T-helper 9 cell (primary cell): ENCODE measurements around the gene UBA6.
"Not testable (repeated sequence)": the region's sequence is repeated elsewhere in the genome, so short reads cannot be mapped to it uniquely, and the experiment has no call there.

Experiments
- DNase-seq: peaks from one replicate; pipeline ENCODE4 v3.0.0-alpha.2; 2020

Gene UBA6

DNA sequence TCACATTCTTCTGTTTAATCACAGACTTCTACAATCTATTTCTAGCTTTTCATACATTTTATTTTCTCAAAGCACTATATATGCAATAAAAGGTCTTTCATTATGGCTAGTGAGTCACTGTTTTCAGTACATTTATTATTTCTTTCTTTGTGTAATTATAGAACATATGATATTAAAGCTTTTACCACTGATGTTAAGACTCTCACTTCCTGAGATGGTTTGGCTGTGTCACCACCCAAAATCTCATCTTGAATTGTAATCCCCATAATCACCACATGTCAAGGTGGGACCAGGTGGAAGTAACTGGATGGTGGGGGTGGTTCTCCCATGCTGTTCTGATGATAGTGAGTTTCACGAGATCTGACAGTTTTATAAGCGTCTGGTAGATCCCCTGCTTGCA, 41.9 kb downstream of the UBA6 start:
- DNase-seq, result no peak

DNA sequence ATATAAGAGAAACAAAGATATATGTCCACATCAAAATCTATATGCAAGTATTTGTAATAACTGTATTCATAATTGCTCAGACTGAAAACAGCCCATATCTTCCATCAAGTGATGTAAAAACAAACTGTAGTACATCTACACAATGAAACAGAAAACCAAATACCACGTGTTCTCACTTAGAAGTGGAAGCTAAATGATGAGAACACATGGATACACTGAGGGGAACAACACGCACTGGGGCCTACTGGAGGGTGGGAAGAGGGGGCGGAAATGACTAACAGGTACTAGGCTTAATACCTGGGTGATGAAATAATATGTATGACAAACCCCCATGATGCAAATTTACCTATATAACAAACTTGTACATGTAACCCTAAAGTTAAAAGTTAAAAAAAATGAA, 42.7 kb downstream of the UBA6 start:
- DNase-seq, result no peak

DNA sequence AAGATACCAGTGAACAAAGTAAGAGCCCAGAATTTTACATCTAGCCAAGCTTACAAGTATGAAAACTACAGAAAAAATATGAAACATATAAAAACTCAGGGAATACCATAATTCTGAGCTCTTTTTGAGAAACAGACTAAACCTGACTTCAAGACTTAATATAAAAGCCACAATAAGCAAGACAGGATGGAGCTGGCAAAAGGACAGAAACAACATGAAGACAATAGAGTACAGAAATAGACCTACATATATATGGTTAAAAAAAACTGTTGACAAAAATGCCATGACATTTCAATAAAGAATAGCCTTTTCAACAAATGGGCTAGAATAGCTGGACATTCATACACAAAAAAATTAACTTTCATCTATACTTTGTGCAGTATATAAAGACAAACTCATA, 49.4 kb downstream of the UBA6 start:
- no peak for DNase-seq

DNA sequence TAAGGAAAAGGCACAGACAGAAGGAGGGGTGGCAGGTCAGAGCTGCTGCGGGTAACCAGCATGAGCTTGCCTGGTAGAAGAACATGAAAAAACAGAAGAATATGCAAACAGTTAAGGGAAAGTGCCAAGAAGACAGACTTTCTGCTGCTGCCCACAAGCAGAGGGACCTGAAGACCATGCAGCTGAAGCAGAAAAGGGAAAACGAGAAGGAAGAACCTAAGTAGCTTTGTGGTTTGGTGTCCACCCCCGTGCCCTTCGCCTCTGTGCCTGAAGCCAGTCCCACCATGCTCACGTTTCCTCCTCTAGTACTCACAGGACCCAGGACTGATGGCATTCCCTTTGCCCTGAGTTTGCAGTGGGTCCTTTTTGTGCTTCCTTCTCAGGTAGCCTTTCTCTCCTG, 62.8 kb downstream of the UBA6 start:
- no peak for DNase-seq

DNA sequence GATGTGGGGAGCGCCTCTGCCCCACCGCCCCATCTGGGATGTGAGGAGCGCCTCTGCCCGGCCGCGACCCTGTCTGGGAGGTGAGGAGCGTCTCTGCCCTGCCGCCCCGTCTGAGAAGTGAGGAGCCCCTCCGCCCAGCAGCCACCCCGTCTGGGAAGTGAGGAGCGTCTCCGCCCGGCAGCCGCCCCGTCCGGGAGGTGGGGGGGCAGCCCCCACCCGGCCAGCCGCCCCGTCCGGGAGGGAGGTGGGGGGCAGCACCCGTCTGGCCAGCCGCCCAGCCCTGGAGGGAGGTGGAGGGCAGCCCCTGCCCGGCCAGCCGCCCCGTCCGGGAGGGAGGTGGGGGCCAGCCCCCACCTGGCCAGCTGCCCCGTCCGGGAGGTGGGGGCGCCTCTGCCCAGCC, 64.0 kb downstream of the UBA6 start:
- DNase-seq, result not testable (repeated sequence)

DNA sequence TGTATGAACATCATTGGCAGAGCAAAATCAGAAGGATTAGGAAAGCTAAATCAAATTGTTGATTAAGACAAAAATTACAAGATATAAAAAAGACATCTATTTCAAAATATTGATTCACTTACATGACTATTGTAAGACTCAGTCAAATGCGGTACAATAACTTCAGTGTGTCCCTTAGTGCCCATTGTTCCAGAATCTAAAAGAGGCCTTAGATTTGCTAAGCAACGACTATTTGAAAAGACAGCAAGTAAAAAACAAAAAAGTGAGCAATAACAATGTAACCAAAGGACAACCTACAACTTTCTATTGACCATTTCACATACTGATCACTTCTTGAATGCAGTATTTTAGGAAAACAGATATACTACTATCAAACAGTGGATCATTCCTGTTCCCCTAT, 65.6 kb downstream of the UBA6 start:
- DNase-seq, result no peak

DNA sequence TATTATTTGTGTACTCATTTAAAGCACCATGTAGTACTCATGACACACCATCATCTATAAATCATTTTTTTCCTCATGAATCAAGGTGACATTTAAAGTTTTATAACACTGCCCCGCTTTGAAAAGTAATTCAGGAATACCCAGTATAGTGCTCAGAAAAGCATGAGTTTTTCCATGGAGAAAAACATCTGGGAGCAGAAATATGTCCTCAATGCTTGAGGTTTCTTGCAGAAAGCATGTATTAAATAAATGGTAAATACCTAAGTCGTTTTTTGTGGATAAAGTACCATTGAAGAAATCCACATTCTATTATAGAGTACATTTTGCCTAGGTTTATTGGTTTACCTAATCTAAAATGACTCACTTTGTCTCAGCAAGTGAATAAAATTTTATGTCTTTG, 66.2 kb downstream of the UBA6 start:
- DNase-seq, result no peak

DNA sequence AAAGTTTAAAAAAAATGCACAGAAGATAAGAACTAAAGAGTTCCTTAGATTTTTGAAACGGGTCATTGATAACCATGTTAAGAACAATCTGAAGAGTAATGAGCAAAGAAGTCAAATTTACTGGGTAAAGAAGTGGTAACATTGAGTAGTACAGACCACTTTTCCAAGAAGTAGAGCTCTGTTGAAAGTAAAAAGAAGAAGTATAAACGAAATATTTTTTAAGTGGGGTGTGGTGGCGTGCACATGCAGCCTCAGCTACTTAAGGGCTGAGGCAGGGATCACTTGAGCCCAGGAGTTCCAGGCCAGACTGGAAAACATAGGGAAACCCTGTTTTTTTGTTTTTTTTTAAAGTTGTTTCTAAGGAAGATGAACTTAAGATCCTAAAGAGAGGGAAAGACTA, 68.5 kb downstream of the UBA6 start:
- DNase-seq, result no peak

DNA sequence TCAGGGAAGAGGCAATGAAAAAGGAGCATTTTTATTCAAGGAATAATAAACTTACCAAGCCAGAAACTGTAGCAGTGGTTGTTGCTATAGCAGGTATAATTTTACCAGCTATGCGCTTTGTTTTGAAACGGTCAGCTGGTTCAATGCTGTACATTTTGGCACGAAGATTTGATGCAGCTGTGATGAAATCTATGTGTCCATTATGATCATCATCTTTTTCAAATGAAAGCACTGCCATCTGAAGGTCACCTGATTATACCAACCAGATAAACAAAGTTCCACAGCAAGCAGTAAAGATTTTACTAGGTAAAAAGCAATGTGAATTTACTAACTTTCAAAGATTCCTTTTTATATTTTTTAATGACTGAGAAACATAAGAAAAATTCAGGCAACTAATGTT, 76.0 kb downstream of the UBA6 start:
- DNase-seq, result no peak

DNA sequence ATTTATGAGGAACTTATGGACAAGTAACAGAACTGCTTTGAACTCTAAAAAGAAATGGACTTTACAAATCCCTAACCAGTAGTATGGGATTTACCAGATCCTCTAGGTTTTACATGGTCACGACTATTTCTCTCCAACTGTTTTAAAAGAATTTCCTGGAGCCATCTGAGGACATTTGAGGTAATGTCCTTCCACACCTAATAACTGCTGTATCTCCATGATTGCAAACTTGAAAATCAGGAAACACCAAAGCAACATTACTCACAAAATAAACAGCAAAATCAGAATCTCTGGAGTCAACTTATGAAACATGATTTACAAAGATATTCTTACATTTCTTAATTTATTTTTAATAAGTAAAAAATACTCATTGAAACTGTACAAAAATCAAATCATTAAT, 84.5 kb downstream of the UBA6 start:
- DNase-seq, result no peak

DNA sequence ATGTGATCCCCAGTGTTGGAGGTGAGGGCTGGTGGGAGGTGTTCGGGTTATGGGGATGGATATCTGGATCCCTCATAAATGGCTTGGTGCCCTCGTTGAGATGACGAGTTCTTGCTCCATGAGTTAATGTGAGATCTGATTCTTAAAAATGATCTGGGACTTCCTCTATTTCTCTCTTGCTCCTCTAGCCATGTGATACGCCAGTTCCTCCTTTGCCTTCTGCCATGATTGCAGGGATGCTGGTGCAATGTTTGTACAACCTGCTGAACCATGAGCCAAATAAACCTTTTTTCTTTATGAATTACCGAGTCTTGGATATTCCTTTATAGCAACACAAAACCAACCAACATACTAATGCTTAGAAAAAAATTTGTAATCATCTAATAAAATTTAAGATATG, 85.8 kb downstream of the UBA6 start:
- no peak for DNase-seq

DNA sequence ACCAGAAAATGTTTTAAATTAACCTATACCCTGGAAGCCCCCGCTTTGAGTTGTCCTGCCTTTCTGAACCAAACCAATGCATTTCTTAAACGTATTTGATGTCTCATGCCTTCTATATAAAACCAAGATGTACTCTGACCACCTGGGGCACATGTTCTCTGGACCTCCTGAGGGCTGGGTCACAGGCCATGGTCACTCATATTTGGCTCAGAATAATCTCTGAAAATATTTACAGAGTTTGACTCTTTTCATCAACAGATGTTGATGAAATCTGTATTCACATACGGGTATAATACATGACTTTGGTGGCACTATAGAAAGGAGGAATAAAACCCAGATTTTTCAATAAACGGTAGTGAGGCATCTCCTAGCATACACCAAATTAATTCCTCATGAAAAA, 86.8 kb downstream of the UBA6 start:
- no peak for DNase-seq

DNA sequence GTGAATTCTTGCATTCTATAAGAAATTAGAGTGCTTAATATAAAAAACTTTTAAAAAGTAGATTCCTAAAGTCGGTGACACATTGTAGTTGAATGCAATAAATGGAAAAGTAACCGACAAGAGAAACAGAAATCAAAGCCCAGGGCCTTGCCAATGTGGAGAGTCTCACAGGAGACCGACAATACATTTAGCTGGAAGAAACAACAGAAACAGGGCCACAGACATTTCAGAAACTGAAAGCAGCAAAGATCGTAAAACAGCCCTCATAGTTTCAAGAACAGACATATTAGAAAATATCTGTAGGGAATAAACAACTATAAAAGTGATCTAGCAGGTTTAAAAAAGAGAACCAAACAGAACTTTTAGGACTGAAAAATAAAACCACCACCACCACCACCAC, 92.9 kb downstream of the UBA6 start:
- no peak for DNase-seq

DNA sequence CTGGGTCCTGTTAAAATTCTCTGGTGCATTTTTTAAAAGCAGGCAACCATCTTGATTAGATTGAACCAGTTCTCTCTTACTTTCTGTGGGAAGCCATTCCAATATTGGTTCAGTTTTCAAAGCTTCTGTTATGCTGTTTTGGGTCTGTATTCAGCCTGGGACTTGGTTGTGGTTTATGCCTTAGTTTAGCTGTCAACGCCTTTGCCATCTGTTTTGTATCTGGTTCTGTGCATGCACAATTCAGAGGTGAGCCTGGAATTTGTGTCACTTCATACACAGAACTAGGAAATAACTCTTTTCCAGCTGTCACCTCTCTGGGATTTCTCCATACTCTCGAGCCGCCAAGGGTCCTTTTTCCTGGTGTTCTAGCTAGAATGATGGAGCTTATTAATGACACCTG, 96.2 kb downstream of the UBA6 start:
- no peak for DNase-seq

DNA sequence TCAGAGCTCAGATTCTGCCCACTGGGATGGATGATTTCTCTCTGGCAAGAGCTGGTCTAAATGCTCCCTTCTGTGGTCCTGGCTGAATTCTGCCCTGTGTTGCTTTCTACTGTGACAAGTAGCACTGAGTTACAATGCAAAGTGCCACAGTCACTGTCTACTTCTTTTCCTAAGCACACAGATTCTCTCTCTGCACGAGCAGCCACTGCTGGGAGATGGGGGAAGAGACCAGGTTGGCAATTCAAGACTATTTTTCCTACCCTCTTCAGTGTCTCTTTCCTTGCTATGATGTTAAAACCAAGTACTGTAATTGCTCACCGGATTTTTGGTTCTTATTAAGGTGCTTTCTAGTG, 97.0 kb downstream of the UBA6 start:
- DNase-seq, result no peak

DNA sequence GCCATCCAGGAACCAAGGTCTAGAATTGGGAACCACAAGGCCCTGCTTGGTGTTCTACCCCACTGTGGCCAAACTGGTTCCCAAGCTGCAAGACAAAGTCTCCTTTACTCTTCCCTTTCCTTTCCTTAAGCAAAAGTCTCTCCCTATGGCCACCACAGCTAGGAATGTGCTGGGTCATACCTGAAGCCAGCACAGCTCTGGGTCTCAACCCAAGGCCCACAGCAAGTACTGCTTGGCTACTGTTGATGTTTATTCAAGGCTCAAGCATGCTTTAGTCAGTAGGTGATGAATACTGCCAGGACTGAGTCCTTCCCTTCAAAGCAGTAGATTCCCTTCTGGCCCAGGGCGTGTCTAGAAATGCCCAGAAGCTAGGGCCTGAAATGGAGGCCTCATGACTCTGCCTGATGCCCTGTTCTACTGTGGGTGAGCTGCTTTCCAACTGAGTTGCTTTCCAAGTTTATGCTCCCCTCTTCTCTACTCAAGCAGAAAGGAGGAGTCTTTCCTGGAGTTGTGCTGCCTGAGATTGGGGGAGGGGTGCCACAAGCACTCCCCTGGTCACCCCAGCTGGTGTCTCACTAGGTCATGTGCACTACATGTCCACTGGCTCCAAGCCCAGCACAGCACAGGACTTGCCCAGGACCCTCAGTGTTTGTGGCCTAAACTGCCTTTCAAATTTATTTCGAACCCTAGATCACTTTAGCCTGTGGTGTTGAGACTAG, 97.5 kb downstream of the UBA6 start:
- no peak for DNase-seq

DNA sequence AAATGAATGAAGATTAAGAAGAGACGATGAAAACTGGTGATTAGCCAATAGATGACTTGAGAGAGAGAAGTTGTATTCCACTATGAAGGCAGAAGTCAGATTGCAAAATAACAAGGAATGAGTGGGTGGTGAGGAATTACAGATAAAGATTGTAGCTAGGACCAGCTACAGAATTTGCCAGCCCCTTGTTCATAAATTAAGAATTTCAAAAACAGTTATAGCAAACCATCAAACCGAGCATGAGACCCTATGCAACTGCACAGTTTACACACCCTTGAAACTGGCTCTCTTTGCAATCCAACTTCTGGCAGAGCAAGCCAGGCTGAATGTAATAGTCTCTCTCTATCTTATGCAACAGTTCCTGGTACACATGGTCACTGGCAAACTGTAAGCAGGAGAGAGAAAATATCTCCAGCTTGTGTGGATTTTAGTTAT, 107.2 kb downstream of the UBA6 start:
- DNase-seq, result no peak

DNA sequence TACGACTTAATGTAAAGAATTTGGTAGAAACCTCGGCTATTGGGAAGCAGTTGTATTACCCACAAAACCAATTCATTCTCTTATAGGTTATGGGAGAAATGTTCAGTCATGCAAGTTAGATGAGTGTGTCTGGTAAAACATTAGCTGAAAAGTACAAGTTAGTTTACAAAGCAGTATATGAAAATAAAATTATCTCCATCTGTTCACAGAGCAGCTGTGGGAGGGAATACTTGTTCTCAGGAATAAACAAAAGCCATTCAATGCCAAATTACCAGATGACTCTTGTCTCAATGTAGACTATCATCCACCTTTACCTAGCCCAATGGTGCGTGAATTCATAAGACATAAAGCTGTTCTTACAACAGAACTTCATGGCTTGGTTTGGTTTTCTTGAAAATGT, 113.8 kb downstream of the UBA6 start:
- no peak for DNase-seq

DNA sequence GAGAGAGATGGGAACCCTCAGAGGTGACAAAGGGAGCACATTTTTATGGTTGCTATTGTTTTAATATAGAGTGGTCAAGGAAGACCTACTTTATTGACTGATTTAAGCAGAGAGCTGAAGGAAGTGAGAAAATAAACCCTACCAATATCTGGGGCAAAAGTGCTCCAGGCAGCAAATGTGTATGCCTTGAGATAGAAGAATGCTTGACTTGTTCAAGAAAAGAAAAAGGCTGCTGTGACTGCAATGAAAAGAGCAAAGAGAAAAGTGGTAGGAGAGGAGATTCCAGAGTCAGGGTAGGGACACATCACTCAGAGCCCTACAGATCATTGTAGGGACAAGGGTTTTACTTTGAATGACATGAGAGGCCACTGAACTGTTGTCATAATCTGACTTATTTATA, 116.5 kb downstream of the UBA6 start:
- no peak for DNase-seq

DNA sequence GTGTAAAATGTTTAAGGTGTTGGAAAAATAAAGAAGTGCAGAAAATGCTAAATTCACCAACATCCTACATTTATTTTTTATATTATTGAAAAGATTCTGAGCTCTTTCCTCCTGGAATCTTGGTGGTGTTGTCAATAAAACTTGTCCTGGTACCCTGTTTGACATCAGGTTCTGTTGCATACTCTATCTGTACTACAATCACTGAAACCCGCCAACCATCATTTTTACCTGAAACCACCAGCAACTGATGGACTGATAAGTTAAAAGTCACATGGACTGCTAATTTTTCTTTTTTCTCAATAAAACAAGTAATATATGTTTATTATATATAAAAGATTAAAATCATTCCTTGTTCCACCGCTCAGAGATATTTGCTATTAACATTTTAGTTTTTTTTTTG, 119.0 kb downstream of the UBA6 start:
- no peak for DNase-seq

DNA sequence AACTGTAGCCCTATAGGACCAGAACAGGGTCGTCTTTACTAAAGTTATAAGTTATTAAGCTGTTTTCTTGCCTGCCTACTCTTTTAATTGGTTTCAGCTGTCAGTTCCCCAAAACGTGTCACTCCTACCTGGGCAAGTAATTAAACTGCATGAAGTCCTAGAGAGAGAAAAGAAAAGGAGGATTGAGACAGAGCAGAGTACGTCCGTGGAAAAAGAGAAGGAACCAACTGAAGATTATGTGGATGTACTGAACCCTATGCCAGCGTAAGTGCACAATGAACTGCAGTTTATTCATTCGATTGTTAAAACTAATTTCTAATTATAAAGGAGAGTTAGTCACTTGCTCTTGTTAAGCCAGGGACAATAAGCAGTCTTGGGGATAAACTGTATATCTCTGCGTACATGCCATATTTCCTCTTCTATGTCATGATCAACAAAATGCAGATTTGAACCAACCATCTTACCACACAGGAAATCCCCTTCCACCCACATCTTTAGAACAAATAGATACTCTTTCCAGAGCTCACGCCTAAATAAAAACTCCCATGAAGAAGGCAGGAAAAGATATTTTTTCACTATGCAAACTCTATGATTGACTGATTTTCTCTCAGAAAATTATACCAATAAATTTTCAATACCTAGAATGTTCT, 119.6 kb downstream of the UBA6 start:
- DNase-seq, result no peak

DNA sequence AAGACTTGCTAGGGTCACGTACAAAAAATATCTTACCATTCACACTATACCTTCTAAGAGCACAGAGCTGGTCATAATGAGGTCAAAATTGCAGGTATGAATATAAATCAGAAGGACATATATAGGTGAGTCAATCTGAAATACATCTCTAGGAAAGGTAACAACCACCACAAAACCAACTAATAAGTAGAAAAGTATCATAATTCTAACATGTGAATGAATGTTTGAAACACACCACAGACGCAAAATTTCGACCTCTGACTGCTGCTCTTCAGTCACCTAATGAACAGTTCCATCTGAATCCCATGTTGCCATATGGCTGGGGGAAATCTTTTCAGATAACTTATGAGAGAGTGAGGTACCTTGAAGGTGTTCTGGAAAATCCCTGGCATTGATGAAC, 120.4 kb downstream of the UBA6 start:
- no peak for DNase-seq

DNA sequence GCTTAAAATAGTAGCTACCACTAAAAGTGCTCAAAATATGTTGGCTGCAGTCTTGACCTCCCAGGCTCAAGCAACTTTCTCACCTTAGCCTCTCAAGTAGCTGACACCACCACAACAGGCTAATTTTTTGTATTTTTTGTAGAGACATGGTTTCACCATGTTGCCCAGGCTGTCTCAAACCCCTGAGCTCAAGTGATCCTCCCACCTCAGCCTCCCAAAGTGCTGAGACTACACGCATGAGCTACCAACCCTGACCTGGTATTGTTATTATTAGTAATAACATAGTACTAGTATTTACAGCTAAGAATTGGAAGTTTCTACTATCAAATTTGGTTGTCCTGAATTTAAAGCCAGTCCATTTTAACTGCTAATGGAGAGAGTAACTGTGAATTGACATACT, 124.4 kb downstream of the UBA6 start:
- no peak for DNase-seq

DNA sequence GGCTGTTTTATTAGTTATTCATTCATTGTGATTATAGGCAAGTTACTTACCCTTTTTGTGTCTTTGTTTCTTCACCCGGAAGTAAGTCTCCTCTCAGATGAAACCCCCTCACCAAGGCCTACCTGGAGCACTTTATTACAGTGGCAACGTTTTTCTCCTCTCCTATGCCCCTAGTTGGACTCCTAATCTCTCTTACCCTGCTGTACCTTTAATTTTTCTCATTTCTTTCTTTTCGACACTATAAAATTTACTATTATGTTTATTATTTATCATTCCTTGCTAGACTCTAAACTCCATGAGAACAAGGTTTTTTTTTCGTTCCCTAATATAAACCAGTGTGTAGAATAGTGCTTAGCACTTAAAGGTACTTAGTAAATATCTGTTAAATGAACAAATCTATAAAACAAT, 124.9 kb downstream of the UBA6 start:
- no peak for DNase-seq
